ENCODE data around the gene HJURP. TPM values are rescaled to one million over a fixed set of nuclear protein-coding genes. Genes with fewer than 3 reads are reported as not detected.

HJURP gene
- polyA plus RNA-seq, 1 donor (not counting 4 experiments of a cell fraction or from before 2014, with no cell fraction given) = 20.2 TPM

- Histone ChIP-seq H4K20me1 (ENCODE audit: control insufficient read depth, extremely low read depth, insufficient read depth, low read length) (peaks cover 6% of the 10 kb centered on the region), H3K9me1 (ENCODE audit: control insufficient read depth, extremely low read depth, insufficient read depth, low read length) (no peaks in the 10 kb centered on the region), H3K4me2 (ENCODE audit: control insufficient read depth, extremely low read depth, insufficient read depth, low read depth, low read length) (no peak overlapping the region), H3K9me3 (ENCODE audit: control insufficient read depth, low read depth, low read length) (no peaks in the 10 kb centered on the region), H3K27me3 (ENCODE audit: control insufficient read depth, extremely low read depth, insufficient read depth, low read length) (no peaks in the 10 kb centered on the region), H3K4me1 (ENCODE audit: control insufficient read depth, extremely low read depth, insufficient read depth, low read length) (no peaks in the 10 kb centered on the region), H2AFZ (ENCODE audit: control insufficient read depth, low read length) (no peak overlapping the region), H3K9ac (ENCODE audit: control insufficient read depth, extremely low read depth, insufficient read depth, low read length) (no peak overlapping the region), H3K27ac (ENCODE audit: control insufficient read depth, insufficient read depth, low read length) (no peak overlapping the region), H3K36me3 (ENCODE audit: control insufficient read depth in 2 of 2, extremely low read depth in 1 of 2, insufficient read depth in 2 of 2, low read length in 2 of 2) (peaks cover 0 to 44% of the 10 kb centered on the region in 2 experiments), H3K4me3 (ENCODE audit: control insufficient read depth in 2 of 3, extremely low read depth in 1 of 3, insufficient read depth in 2 of 3, low read depth in 1 of 3, low read length in 3 of 3) (no peak overlapping the region), H3K79me2 (ENCODE audit: control insufficient read depth, insufficient read depth, low read length) (peaks cover 42% of the 10 kb centered on the region)
- dilution Hi-C loops (cut with MboI; ENCODE audit: extremely low pct_ligation_motif_present, low sequenced_read_pairs) = no loop called here
- TF ChIP-seq EZH2 (IDR thresholded peaks at IDR 0.05; ENCODE audit: low read length) = no peak
- TF ChIP-seq CTCF (optimal IDR thresholded peaks at IDR 0.05 in 1 of 3, IDR thresholded peaks at IDR 0.05 in 1 of 3, conservative IDR thresholded peaks at IDR 0.05 in 1 of 3; ENCODE audit: extremely low read depth in 1 of 3, insufficient read depth in 2 of 3, low read length in 3 of 3) = no peak
- FAIRE-seq (no peak), DNase-seq (ENCODE audit: low read depth, low spot score) (no peak)
Measured at GRCh38 chr2:233836359-233836758, 18.0 kb downstream of the HJURP start.

GRCh38 chr2:233835230-233836186 lies 18.8 kb downstream of the HJURP start:
- FAIRE-seq (no peak), DNase-seq (ENCODE audit: low read depth, low spot score) (no peak)
- no peak overlapping the region for H2AFZ ChIP-seq (ENCODE audit: control insufficient read depth, low read length)
- no peak overlapping the region for H3K27ac ChIP-seq (ENCODE audit: control insufficient read depth, insufficient read depth, low read length)
- H4K20me1 ChIP-seq (ENCODE audit: control insufficient read depth, extremely low read depth, insufficient read depth, low read length) = peaks cover under 1% of the 10 kb centered on the region
- H3K4me3 ChIP-seq (ENCODE audit: control insufficient read depth in 2 of 3, extremely low read depth in 1 of 3, insufficient read depth in 2 of 3, low read depth in 1 of 3, low read length in 3 of 3) = no peak overlapping the region
- no peaks in the 10 kb centered on the region for H3K9me1 ChIP-seq (ENCODE audit: control insufficient read depth, extremely low read depth, insufficient read depth, low read length)
- H3K9ac ChIP-seq (ENCODE audit: control insufficient read depth, extremely low read depth, insufficient read depth, low read length) = no peak overlapping the region
- no peaks in the 10 kb centered on the region for H3K27me3 ChIP-seq (ENCODE audit: control insufficient read depth, extremely low read depth, insufficient read depth, low read length)
- H3K9me3 ChIP-seq (ENCODE audit: control insufficient read depth, low read depth, low read length) = no peaks in the 10 kb centered on the region
- TF ChIP-seq CTCF (optimal IDR thresholded peaks at IDR 0.05 in 1 of 3, IDR thresholded peaks at IDR 0.05 in 1 of 3, conservative IDR thresholded peaks at IDR 0.05 in 1 of 3; ENCODE audit: extremely low read depth in 1 of 3, insufficient read depth in 2 of 3, low read length in 3 of 3) (no peak), EZH2 (IDR thresholded peaks at IDR 0.05; ENCODE audit: low read length) (no peak)
- peaks cover 4% of the 10 kb centered on the region for H3K4me1 ChIP-seq (ENCODE audit: control insufficient read depth, extremely low read depth, insufficient read depth, low read length)
- peaks cover 0 to 36% of the 10 kb centered on the region in 2 experiments for H3K36me3 ChIP-seq (ENCODE audit: control insufficient read depth in 2 of 2, extremely low read depth in 1 of 2, insufficient read depth in 2 of 2, low read length in 2 of 2)
- H3K79me2 ChIP-seq (ENCODE audit: control insufficient read depth, insufficient read depth, low read length) = peaks cover 34% of the 10 kb centered on the region
- H3K4me2 ChIP-seq (ENCODE audit: control insufficient read depth, extremely low read depth, insufficient read depth, low read depth, low read length) = no peak overlapping the region
- dilution Hi-C loops (cut with MboI; ENCODE audit: extremely low pct_ligation_motif_present, low sequenced_read_pairs) = no loop called here

Data from keratinocyte (primary cell).